ENCODE data around the gene POT1.

The POT1 gene

DNA sequence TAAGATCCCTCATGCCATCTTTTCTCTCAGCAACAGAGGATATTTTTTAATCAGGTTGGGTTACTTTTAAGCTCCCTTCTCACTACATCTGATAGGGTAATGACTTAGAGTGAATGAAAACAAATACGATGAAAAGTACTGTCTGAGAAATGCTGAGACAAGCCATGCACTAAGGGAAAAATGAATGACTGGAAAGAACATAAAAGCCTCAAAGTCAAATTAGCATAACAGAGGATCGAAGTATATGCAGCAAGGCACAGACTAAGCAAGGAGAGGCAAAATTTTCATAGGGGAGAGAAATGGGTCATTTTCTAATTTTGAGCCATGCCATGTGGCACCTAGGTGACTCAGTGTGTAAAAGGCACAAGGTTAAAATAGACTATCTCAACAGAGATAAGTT lies 8.5 kb upstream of the POT1 start:
- H3K27ac ChIP-seq (ENCODE audit: low read depth, low read length) = no peak overlapping the region
- no peaks in the 10 kb centered on the region for H3K4me1 ChIP-seq (ENCODE audit: insufficient read depth, low read length)
- H3K9me3 ChIP-seq (ENCODE audit: insufficient read depth, low read depth, low read length) = no peaks in the 10 kb centered on the region
- 89% methylated on average over 2 of the region's 2 CpGs for WGBS
- no peaks in the 10 kb centered on the region for H3K27me3 ChIP-seq (ENCODE audit: insufficient read depth, low read length)
- H3K36me3 ChIP-seq (ENCODE audit: insufficient read depth, low read length) = no peaks in the 10 kb centered on the region
- no peak overlapping the region for H3K9ac ChIP-seq (ENCODE audit: low read depth, low read length)
- H3K4me3 ChIP-seq (ENCODE audit: low read length) = no peak overlapping the region

DNA sequence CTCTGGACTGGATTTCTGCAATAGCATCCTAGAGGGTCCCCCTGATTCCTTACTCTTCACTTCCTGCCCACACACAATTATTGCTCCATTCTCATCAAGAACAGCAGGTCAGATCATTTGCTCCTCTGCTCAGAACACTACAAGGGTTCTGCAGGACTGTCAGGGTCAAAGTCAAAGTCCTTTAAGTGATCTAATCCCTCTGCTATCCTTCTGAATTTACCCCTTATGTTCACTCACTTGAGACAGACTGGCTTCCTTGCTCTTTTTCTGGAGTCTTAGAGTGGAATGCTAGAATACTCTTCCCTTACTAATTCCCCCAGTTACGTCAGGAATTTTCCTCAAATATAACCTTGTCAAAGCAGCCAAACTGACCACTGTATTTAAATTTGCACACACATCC lies 7.5 kb upstream of the POT1 start:
- Histone ChIP-seq H3K4me3 (ENCODE audit: low read length) (no peak overlapping the region), H3K27me3 (ENCODE audit: insufficient read depth, low read length) (no peaks in the 10 kb centered on the region), H3K4me1 (ENCODE audit: insufficient read depth, low read length) (no peaks in the 10 kb centered on the region), H3K27ac (ENCODE audit: low read depth, low read length) (no peak overlapping the region), H3K36me3 (ENCODE audit: insufficient read depth, low read length) (no peaks in the 10 kb centered on the region), H3K9me3 (ENCODE audit: insufficient read depth, low read depth, low read length) (no peaks in the 10 kb centered on the region), H3K9ac (ENCODE audit: low read depth, low read length) (no peak overlapping the region)
- 96% methylated on average over 1 of the region's 1 CpG for WGBS

DNA sequence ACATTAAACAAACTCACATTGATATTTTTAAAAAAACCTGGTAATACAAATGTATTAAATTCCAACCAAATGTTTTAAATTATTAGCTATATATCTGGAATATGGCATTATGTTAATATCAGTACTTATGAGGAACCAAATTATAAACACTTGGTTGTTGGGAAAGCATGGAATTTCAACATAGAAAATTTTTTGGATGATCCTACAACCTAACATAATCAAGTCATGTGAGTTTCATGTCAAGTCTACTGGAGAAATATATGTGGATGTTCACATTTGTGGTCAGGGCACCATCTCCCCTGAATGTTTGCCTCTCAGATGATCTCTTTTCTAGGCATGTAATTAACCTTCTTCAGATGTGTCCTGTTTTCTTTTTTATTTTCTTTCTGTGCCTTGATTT lies 5.2 kb upstream of the POT1 start:
- Histone ChIP-seq H3K27me3 (ENCODE audit: insufficient read depth, low read length) (no peaks in the 10 kb centered on the region), H3K9me3 (ENCODE audit: insufficient read depth, low read depth, low read length) (no peaks in the 10 kb centered on the region), H3K36me3 (ENCODE audit: insufficient read depth, low read length) (no peaks in the 10 kb centered on the region), H3K9ac (ENCODE audit: low read depth, low read length) (no peak overlapping the region), H3K4me3 (ENCODE audit: low read length) (no peak overlapping the region), H3K4me1 (ENCODE audit: insufficient read depth, low read length) (no peaks in the 10 kb centered on the region), H3K27ac (ENCODE audit: low read depth, low read length) (no peak overlapping the region)

DNA sequence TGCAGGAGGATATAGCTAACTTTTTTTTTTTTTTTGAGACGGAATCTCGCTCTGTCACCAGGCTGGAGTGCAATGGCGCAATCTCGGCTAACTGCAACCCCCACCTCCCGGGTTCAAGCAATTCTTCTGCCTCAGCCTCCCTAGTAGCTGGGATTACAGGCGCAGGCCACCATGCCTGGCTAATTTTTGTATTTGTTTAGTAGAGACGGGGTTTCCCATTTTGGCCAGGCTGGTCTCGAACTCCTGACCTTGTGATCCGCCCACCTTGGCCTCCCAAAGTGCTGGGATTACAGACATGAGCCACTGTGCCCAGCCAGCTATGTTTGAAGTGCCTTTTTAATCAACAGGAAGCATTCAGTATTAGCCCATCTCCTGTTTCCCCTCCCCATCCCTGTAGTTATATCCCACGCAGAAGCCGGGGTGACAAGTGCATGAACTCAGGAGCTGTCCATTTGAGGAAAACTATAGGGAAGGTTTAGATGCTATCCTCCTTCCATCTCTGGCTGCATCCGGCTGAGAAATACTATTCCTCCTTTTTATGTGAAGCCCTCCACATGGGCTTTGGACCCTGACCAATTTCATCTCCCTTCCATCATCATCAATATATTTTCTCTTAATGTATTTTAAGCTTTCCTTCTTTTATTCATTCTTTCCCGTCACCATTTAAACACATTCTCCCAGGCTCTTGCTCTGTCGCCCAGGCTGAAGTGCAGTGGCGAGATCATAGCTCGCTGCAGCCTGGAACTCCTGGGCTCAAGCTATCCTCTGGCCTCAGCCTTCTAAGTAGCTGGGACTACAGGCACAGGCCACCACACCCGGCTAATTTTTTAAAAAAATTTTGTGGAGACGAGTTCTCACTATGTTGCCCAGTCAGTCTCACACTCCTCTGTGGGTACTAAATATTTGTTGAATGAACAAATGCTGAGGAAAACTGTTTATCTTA lies 1.3 kb upstream of the POT1 start:
- no peak overlapping the region for H3K27ac ChIP-seq (ENCODE audit: low read depth, low read length)
- H3K9ac ChIP-seq (ENCODE audit: low read depth, low read length) = no peak overlapping the region
- no peaks in the 10 kb centered on the region for H3K9me3 ChIP-seq (ENCODE audit: insufficient read depth, low read depth, low read length)
- H3K36me3 ChIP-seq (ENCODE audit: insufficient read depth, low read length) = peaks cover 7% of the 10 kb centered on the region; the same call in 1 of the 2 replicates
- no peaks in the 10 kb centered on the region for H3K4me1 ChIP-seq (ENCODE audit: insufficient read depth, low read length)
- H3K27me3 ChIP-seq (ENCODE audit: insufficient read depth, low read length) = no peaks in the 10 kb centered on the region
- H3K4me3 ChIP-seq (ENCODE audit: low read length) = no peak overlapping the region
- 93% methylated on average over 18 of the region's 18 CpGs for WGBS

DNA sequence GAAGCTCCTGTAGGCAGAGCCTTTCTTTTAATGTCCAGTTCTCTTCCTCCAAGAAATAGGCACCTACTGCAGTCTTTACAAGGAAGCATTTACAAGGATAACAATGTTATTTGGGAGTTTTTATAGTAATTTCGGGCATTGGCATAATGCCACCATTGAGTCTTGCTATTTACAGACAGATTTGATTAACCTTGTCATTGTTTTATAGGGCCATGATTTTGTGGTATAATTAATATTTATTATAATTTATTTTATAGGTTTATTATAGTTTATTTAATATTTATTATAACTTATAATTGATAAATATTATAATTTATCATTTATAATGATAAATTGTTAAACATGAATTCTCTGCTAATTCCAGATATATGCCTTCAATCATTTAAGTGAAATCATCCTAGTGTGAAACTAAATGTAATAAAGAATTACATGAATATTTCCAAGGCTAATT lies 573 bp upstream of the POT1 start:
- Histone ChIP-seq H3K36me3 (ENCODE audit: insufficient read depth, low read length) (peaks cover 7% of the 10 kb centered on the region; the same call in 1 of the 2 replicates), H3K4me1 (ENCODE audit: insufficient read depth, low read length) (no peaks in the 10 kb centered on the region), H3K9ac (ENCODE audit: low read depth, low read length) (no peak overlapping the region), H3K27ac (ENCODE audit: low read depth, low read length) (peak overlapping the region; percentile 76; the same call in 1 of the 2 replicates), H3K27me3 (ENCODE audit: insufficient read depth, low read length) (no peaks in the 10 kb centered on the region), H3K9me3 (ENCODE audit: insufficient read depth, low read depth, low read length) (no peaks in the 10 kb centered on the region), H3K4me3 (ENCODE audit: low read length) (peak overlapping the region; percentile 85)
- WGBS = 36% methylated on average over 1 of the region's 1 CpG

DNA sequence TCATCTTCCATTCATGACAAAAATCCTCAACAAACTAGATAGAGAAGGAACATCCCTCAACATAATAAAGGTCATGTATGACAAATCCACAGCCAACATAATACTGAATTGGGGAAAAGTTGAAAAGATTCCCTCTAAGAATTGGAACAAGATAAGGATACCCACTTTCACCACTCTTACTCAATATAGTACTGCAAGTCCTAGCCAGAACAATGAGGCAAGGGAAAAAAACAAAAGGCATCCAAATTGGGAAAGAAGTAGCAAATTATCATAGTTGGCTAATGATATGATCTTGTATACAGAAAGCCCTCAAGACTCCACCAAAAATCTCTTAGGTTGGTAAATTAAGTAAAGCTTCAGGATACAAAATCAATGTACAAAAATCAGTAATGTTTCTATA lies 4.7 kb downstream of the POT1 start:
- peaks cover 7% of the 10 kb centered on the region; the same call in 1 of the 2 replicates for H3K36me3 ChIP-seq (ENCODE audit: insufficient read depth, low read length)
- H3K9me3 ChIP-seq (ENCODE audit: insufficient read depth, low read depth, low read length) = no peaks in the 10 kb centered on the region
- H3K9ac ChIP-seq (ENCODE audit: low read depth, low read length) = no peak overlapping the region
- no peak overlapping the region for H3K27ac ChIP-seq (ENCODE audit: low read depth, low read length)
- H3K4me1 ChIP-seq (ENCODE audit: insufficient read depth, low read length) = no peaks in the 10 kb centered on the region
- no peak overlapping the region for H3K4me3 ChIP-seq (ENCODE audit: low read length)
- H3K27me3 ChIP-seq (ENCODE audit: insufficient read depth, low read length) = no peaks in the 10 kb centered on the region

DNA sequence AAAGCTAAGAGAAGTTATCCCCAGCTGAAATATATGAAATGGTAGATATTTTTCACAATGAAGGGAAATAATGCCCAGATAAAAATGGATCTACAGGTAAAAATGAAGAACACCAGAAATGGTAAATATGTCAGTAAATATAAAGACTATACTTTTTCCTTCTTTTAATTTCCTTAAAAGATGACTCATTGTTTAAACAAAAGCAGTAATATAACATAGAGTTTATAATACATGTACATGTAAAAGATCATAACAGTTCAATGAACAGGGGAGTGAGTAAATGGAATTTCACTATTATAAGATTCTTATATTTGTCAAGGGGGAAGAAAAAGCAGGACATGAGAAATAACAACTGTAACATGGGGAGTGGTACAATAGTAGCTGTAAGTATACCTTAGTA lies 7.4 kb downstream of the POT1 start:
- H3K9me3 ChIP-seq (ENCODE audit: insufficient read depth, low read depth, low read length) = no peaks in the 10 kb centered on the region
- no peak overlapping the region for H3K9ac ChIP-seq (ENCODE audit: low read depth, low read length)
- H3K4me3 ChIP-seq (ENCODE audit: low read length) = no peak overlapping the region
- no peaks in the 10 kb centered on the region for H3K4me1 ChIP-seq (ENCODE audit: insufficient read depth, low read length)
- no peaks in the 10 kb centered on the region for H3K27me3 ChIP-seq (ENCODE audit: insufficient read depth, low read length)
- peaks cover 3% of the 10 kb centered on the region; the same call in 1 of the 2 replicates for H3K36me3 ChIP-seq (ENCODE audit: insufficient read depth, low read length)
- H3K27ac ChIP-seq (ENCODE audit: low read depth, low read length) = no peak overlapping the region

DNA sequence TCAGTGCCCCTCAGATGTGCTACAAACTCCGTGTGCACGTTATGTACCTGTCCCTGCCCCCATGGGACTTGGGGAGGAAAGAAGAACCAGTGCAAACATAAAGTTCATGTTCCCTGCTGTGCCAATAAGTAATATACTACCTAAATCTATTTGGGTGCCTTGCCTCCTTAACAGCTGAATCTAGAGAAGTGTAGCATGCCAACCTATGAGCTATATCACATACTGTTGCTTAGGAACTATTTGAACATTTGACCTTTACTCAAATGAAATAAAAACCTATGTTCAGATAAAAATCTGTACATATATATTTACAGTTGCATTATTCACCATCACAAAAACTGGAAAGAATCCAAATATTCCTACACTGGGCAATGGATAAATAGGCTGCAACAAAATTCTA lies 9.8 kb downstream of the POT1 start:
- 88% methylated on average over 2 of the region's 2 CpGs for WGBS
- Histone ChIP-seq H3K27ac (ENCODE audit: low read depth, low read length) (no peak overlapping the region), H3K36me3 (ENCODE audit: insufficient read depth, low read length) (peaks cover 5% of the 10 kb centered on the region), H3K27me3 (ENCODE audit: insufficient read depth, low read length) (no peaks in the 10 kb centered on the region), H3K4me3 (ENCODE audit: low read length) (no peak overlapping the region), H3K9ac (ENCODE audit: low read depth, low read length) (no peak overlapping the region), H3K4me1 (ENCODE audit: insufficient read depth, low read length) (no peaks in the 10 kb centered on the region), H3K9me3 (ENCODE audit: insufficient read depth, low read depth, low read length) (no peaks in the 10 kb centered on the region)

DNA sequence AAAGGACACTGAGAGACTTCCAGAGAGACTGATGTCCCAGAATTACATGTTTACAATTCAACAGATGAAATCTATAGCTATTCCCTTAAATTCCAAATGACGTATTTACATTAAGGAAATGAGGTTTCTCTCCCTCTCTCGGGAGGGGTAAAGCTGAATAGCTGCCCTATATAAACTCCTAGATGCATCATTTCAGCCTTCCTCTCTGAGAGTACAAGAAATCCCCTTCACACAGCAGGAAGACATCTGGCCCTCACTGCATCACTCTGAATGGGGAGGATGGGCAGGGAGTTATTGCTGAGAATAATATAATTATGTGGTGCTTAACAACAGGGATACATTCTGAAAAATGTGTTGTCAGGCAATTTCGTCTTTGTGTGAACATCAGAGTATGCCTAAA lies 11.0 kb downstream of the POT1 start:
- Histone ChIP-seq H3K36me3 (ENCODE audit: insufficient read depth, low read length) (peaks cover 12% of the 10 kb centered on the region), H3K9ac (ENCODE audit: low read depth, low read length) (no peak overlapping the region), H3K4me1 (ENCODE audit: insufficient read depth, low read length) (no peaks in the 10 kb centered on the region)

DNA sequence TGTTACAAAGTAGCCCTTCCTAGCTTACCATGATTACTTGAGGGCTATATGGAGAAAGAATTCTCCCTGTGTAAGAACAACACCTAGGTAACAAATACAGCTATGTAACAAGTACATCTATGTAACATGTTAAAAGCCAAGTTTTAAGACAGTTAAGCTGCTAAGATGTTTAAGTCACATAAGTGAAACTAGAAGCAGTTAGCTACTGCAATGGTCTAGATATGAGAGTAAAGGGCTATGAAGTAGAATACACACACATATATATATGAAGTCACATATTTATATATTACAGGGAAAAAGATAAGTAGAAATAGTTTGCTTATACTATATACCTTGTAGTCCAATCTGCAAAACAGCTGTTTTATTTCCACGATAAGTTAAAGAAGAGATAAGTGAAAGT lies 14.4 kb downstream of the POT1 start:
- no peaks in the 10 kb centered on the region for H3K4me1 ChIP-seq (ENCODE audit: insufficient read depth, low read length)
- no peak overlapping the region for H3K27ac ChIP-seq (ENCODE audit: low read depth, low read length)
- H3K4me3 ChIP-seq (ENCODE audit: low read length) = no peak overlapping the region
- no peaks in the 10 kb centered on the region for H3K9me3 ChIP-seq (ENCODE audit: insufficient read depth, low read depth, low read length)
- H3K9ac ChIP-seq (ENCODE audit: low read depth, low read length) = no peak overlapping the region
- no CpG with 5 or more reads among the region's 1 CpG for WGBS
- peaks cover 12% of the 10 kb centered on the region for H3K36me3 ChIP-seq (ENCODE audit: insufficient read depth, low read length)
- no peaks in the 10 kb centered on the region for H3K27me3 ChIP-seq (ENCODE audit: insufficient read depth, low read length)

More for the DNA sequence above, 11.0 kb downstream of the POT1 start:
- Histone ChIP-seq H3K9me3 (ENCODE audit: insufficient read depth, low read depth, low read length) (no peaks in the 10 kb centered on the region), H3K27me3 (ENCODE audit: insufficient read depth, low read length) (no peaks in the 10 kb centered on the region), H3K4me3 (ENCODE audit: low read length) (no peak overlapping the region), H3K27ac (ENCODE audit: low read depth, low read length) (no peak overlapping the region)
- 93% methylated on average over 3 of the region's 3 CpGs for WGBS

DNA sequence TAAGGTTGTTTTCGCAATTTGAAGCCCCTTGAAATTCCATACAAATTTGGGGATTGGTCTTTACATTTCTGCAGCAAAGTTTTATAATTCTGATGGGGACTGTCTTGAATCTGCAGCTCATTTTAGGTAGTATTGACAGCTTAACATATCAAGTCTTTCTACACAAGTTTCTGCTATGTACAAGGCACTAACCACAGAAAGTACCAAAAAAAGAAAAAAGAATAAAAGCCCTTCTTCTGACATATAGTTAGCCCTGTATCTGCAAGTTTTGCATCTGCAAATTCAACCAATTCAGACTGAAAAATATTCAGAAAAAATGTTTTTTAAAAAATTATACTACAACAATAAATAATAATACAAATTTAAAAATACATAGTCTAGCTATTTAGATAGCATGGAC lies 15.3 kb downstream of the POT1 start:
- 92% methylated on average over 1 of the region's 1 CpG for WGBS
- no peak overlapping the region for H3K27ac ChIP-seq (ENCODE audit: low read depth, low read length)
- H3K4me3 ChIP-seq (ENCODE audit: low read length) = no peak overlapping the region
- no peaks in the 10 kb centered on the region for H3K4me1 ChIP-seq (ENCODE audit: insufficient read depth, low read length)
- no peak overlapping the region for H3K9ac ChIP-seq (ENCODE audit: low read depth, low read length)
- H3K36me3 ChIP-seq (ENCODE audit: insufficient read depth, low read length) = peaks cover 12% of the 10 kb centered on the region
- no peaks in the 10 kb centered on the region for H3K9me3 ChIP-seq (ENCODE audit: insufficient read depth, low read depth, low read length)
- no peaks in the 10 kb centered on the region for H3K27me3 ChIP-seq (ENCODE audit: insufficient read depth, low read length)

All from HUES64 (cell line).